COLO668 (cell line): ENCODE data around the gene PPP4R1.
"Not testable (repeated sequence)": the region's sequence is repeated elsewhere in the genome, so short reads cannot be mapped to it uniquely, and the experiment has no call there.

Experiments
- DNase-seq: peaks from one replicate; lab custom pipeline; 2025; ENCODE audit not compliant: unreplicated experiment; lab: John Stamatoyannopoulos, UW

PPP4R1 gene

GRCh38 chr18:9629709-9630108, 15.3 kb upstream of the PPP4R1 start:
- no peak for DNase-seq

GRCh38 chr18:9628984-9629383, 14.6 kb upstream of the PPP4R1 start:
- no peak for DNase-seq

GRCh38 chr18:9627642-9628041, 13.3 kb upstream of the PPP4R1 start:
- DNase-seq = no peak

- no peak for DNase-seq
Observed at GRCh38 chr18:9619990-9620389, 5.6 kb upstream of the PPP4R1 start.

GRCh38 chr18:9619545-9619944, 5.2 kb upstream of the PPP4R1 start:
- DNase-seq = no peak

GRCh38 chr18:9619056-9619455, 4.7 kb upstream of the PPP4R1 start:
- no peak for DNase-seq

GRCh38 chr18:9617006-9617542, 2.7 kb upstream of the PPP4R1 start:
- DNase-seq = no peak

- DNase-seq = no peak
Observed at GRCh38 chr18:9616049-9616448, 1.7 kb upstream of the PPP4R1 start.

- DNase-seq = no peak
Observed at GRCh38 chr18:9615280-9615797, 980 bp upstream of the PPP4R1 start.

GRCh38 chr18:9613550-9614400, 584 bp downstream of the PPP4R1 start:
- peak; percentile 66 for DNase-seq

GRCh38 chr18:9612977-9613376, 1.4 kb downstream of the PPP4R1 start:
- no peak for DNase-seq

- peak; percentile 40 for DNase-seq
Observed at GRCh38 chr18:9612215-9612830, 2.0 kb downstream of the PPP4R1 start.

GRCh38 chr18:9609190-9609589, 5.2 kb downstream of the PPP4R1 start:
- DNase-seq = no peak

- DNase-seq = no peak
Observed at GRCh38 chr18:9608728-9609127, 5.6 kb downstream of the PPP4R1 start.

GRCh38 chr18:9608298-9608697, 6.1 kb downstream of the PPP4R1 start:
- no peak for DNase-seq

- not testable (repeated sequence) for DNase-seq
Observed at GRCh38 chr18:9607111-9607510, 7.2 kb downstream of the PPP4R1 start.

GRCh38 chr18:9606039-9606438, 8.3 kb downstream of the PPP4R1 start:
- no peak for DNase-seq

- no peak for DNase-seq
Observed at GRCh38 chr18:9604348-9604747, 10.0 kb downstream of the PPP4R1 start.

- no peak for DNase-seq
Observed at GRCh38 chr18:9599328-9599727, 15.0 kb downstream of the PPP4R1 start.

- DNase-seq = no peak
Observed at GRCh38 chr18:9597609-9598008, 16.8 kb downstream of the PPP4R1 start.

GRCh38 chr18:9596843-9597526, 17.4 kb downstream of the PPP4R1 start:
- no peak for DNase-seq
